Smooth muscle cell (in vitro differentiated cells): Measurements from ENCODE around the gene ZSWIM7. TPM values are rescaled to one million over a fixed set of nuclear protein-coding genes. Genes with fewer than 3 reads are reported as not detected.

Experiments used
- DNase-seq: peaks from one replicate; lab custom pipeline; 2025; ENCODE audit not compliant: unreplicated experiment; lab: John Stamatoyannopoulos, UW
- H2AFZ ChIP-seq: fragments of 200-600 bp; sonication (generic); 2 replicates; pipeline ENCODE4 v1.6.0; 2016; ENCODE audit warnings: antibody characterized with exemption, low read depth, mild to moderate bottlenecking
- H3F3A ChIP-seq: fragments of 200-600 bp; sonication (generic); 2 replicates; pipeline ENCODE4 v1.6.0; 2017; ENCODE audit warnings: antibody characterized with exemption, low read depth
- H3K27ac ChIP-seq: fragments of 200-600 bp; sonication (generic); 2 replicates; pipeline ENCODE4 v1.5.1; 2016; ENCODE audit warnings: low read depth, mild to moderate bottlenecking
- H3K27me3 ChIP-seq: fragments of 200-600 bp; sonication (generic); 2 replicates; pipeline ENCODE4 v1.6.1; 2016; ENCODE audit warnings: low read depth, mild to moderate bottlenecking
- H3K36me3 ChIP-seq: fragments of 200-600 bp; sonication (generic); 2 replicates; pipeline ENCODE4 v1.5.1; 2016; ENCODE audit warnings: low read depth
- H3K4me1 ChIP-seq: fragments of 200-600 bp; sonication (generic); 2 replicates; pipeline ENCODE4 v1.5.1; 2016; ENCODE audit warnings: low read depth
- H3K4me2 ChIP-seq: fragments of 200-600 bp; sonication (generic); 2 replicates; pipeline ENCODE4 v1.6.0; 2016; ENCODE audit warnings: mild to moderate bottlenecking
- H3K4me3 ChIP-seq: fragments of 200-600 bp; sonication (generic); 2 replicates; pipeline ENCODE4 v1.5.1; 2016; ENCODE audit warnings: mild to moderate bottlenecking
- H3K79me2 ChIP-seq: fragments of 200-600 bp; sonication (generic); 2 replicates; pipeline ENCODE4 v1.6.0; 2016; ENCODE audit warnings: low read depth, mild to moderate bottlenecking
- H3K9ac ChIP-seq: fragments of 200-600 bp; sonication (generic); 2 replicates; pipeline ENCODE4 v1.6.0; 2016; ENCODE audit warnings: low read depth
- H3K9me3 ChIP-seq: fragments of 200-600 bp; sonication (generic); replicated peaks from 2 replicates; pipeline ENCODE4 v1.5.1; 2016; ENCODE audit warnings: low read depth
- H4K20me1 ChIP-seq: fragments of 200-600 bp; sonication (generic); 2 replicates; pipeline ENCODE4 v1.6.0; 2016; ENCODE audit warnings: low read depth
- CTCF ChIP-seq: fragments of 200-600 bp; sonication (generic); IDR thresholded peaks from 2 replicates; pipeline ENCODE4 v1.5.1; 2017; ENCODE audit warnings: borderline replicate concordance, mild to moderate bottlenecking, antibody characterized with exemption; ENCODE audit not compliant: insufficient read depth, poor library complexity, severe bottlenecking
- WGBS: methylation state at CpG from one replicate; pipeline ENCODE4 v1.1.7; 2016; ENCODE audit warnings: low lambda C conversion rate; 5-methylcytosine and 5-hydroxymethylcytosine counted together
- polyA plus RNA-seq: library from polyadenylated mRNA; unstranded; fragments of >200 nt; fragmentation: Nextera tagmentation; extraction: Ambion mirVana; gene quantifications from 2 replicates; pipeline ENCODE4 v1.2.1, GENCODE V29; 2016
- total RNA-seq: library from RNA; depleted of rRNA; stranded (reverse); fragments of >200 nt; gene quantifications from 2 replicates; pipeline ENCODE4 v1.2.3, GENCODE V29; 2014

ZSWIM7 gene
- total and polyA plus RNA-seq, 2 experiments from 2014 or later: 11.7 to 23.6 TPM

DNA sequence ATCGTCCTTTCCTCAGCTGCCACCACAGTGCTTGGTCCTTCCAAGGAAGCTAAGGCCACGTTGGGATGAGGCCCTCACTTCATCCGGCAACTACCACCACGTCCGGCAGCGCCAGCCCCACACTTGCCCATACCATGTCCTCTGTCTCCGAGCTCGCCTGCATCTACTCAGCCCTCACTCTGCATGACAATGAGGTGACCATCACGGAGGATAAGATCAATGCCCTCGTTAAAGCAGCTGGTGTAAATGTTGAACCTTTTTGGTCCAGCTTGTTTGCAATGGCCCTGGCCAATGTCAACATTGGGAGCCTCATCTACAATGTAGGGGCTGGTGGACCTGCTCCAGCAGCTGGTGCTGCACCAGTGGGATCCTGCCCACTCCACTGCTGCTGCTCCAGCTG, 45.0 kb upstream of the ZSWIM7 start:
- Histone ChIP-seq H3K27me3 (no peaks in the 10 kb centered on the region), H3K4me2 (no peak overlapping the region), H3K36me3 (peaks cover 26% of the 10 kb centered on the region), H3K79me2 (no peaks in the 10 kb centered on the region), H4K20me1 (peaks cover 14% of the 10 kb centered on the region), H3K4me1 (no peaks in the 10 kb centered on the region), H2AFZ (no peak overlapping the region), H3K9ac (no peak overlapping the region), H3F3A (no peaks in the 10 kb centered on the region), H3K4me3 (no peak overlapping the region), H3K27ac (no peak overlapping the region), H3K9me3 (no peaks in the 10 kb centered on the region)
- 91% methylated on average over 10 of the region's 10 CpGs for WGBS
- TF ChIP-seq CTCF: no peak
- DNase-seq: no peak

DNA sequence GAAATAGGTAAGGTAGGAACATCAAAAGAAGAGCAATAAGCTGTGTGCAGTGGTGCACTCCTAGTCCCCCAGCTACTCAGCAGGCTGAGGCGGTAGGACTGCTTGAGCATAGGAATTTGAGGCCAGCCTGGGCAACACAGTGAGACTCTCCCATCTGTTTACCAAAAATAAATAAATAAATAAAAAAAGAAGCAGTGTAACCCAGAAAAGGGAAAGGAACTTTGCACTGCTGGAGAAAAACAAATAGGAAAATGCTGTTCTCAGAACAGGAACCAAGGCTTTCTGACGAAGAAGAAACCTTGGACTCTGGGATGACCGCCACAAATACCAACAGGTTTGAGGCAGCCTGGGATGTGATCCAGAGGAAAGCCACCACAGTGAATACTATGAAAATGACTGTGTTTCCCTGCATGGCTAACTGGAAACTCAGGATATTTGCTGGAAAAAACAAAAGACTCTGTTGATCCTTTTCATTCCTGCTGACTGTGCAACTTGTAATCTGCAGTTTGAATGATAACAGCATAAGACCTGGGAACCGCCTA, 41.3 kb upstream of the ZSWIM7 start:
- Histone ChIP-seq H3K27ac (peak overlapping the region; percentile 31), H3K9me3 (no peaks in the 10 kb centered on the region), H3K36me3 (peaks cover 27% of the 10 kb centered on the region), H3K9ac (no peak overlapping the region), H3K4me3 (no peak overlapping the region), H3K79me2 (no peaks in the 10 kb centered on the region), H3K27me3 (no peaks in the 10 kb centered on the region), H2AFZ (no peak overlapping the region), H4K20me1 (peaks cover 10% of the 10 kb centered on the region), H3F3A (peaks cover 4% of the 10 kb centered on the region), H3K4me1 (no peaks in the 10 kb centered on the region), H3K4me2 (no peak overlapping the region)
- WGBS: 80% methylated on average over 4 of the region's 4 CpGs
- TF ChIP-seq CTCF: no peak
- no peak for DNase-seq

DNA sequence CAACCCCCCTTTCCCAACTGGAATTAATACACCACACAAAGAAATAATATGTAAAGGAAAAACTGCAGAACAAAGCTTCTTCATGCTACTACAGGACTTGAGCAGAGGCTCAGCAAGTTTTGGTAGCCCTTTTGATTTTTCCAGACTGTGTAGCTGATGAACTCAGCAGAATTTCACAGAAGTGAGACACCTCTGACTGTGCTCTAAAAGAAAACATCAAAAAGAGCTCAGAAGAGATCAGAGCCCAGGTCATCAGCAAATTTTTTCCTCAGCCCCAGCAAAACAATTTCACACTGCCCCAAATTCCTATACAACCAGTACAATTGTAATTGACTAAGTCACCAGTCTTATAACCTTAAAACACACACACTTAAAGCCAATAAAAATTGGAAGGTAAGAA, 38.1 kb upstream of the ZSWIM7 start:
- DNase-seq: no peak
- Histone ChIP-seq H3K9me3 (no peaks in the 10 kb centered on the region), H3K4me1 (no peaks in the 10 kb centered on the region), H3K27ac (peak overlapping the region; percentile 45), H3K9ac (no peak overlapping the region), H3K4me2 (no peak overlapping the region), H3K36me3 (peaks cover 30% of the 10 kb centered on the region), H3K4me3 (no peak overlapping the region), H3K79me2 (no peaks in the 10 kb centered on the region), H4K20me1 (peaks cover 4% of the 10 kb centered on the region), H2AFZ (no peak overlapping the region), H3F3A (peaks cover 4% of the 10 kb centered on the region), H3K27me3 (no peaks in the 10 kb centered on the region)
- no peak for TF ChIP-seq CTCF

DNA sequence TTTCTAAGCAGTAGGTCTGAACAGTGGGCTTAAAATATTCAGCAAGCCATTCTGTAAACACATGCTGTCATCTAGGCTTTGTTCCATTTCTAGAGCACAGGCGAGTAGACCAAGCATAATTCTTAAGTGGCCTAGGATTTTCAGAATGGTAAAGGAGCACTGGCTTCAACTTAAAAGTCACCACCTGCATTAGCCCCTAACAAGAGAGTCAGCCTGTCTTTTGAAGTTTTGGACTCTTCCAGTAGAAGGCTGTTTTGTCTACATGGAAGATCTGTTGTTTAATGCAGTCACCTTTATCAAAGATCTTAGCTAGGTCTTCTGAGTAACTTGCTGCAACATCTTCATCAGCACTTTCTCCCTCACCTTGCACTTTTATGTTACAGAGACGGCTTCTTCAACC, 36.8 kb upstream of the ZSWIM7 start:
- Histone ChIP-seq H3K4me1 (no peaks in the 10 kb centered on the region), H3K27ac (peak overlapping the region; percentile 45), H4K20me1 (peaks cover 4% of the 10 kb centered on the region), H2AFZ (no peak overlapping the region), H3K9ac (no peak overlapping the region), H3K4me3 (no peak overlapping the region), H3K4me2 (no peak overlapping the region), H3K27me3 (no peaks in the 10 kb centered on the region), H3F3A (peaks cover 4% of the 10 kb centered on the region), H3K79me2 (no peaks in the 10 kb centered on the region), H3K36me3 (peaks cover 30% of the 10 kb centered on the region), H3K9me3 (no peaks in the 10 kb centered on the region)
- no peak for TF ChIP-seq CTCF
- no peak for DNase-seq
- WGBS: 94% methylated on average over 2 of the region's 2 CpGs
